Esophagus muscularis mucosa (tissue), 4 donors: ENCODE measurements around the gene WDR70. TPM values are rescaled to one million over a fixed set of nuclear protein-coding genes. Genes with fewer than 3 reads are reported as not detected.

ENCODE experiments used
- DNase-seq: peaks from one replicate; pipeline ENCODE4 v3.0.0-alpha.2; 2017; ENCODE audit errors: extremely low spot score
- H3K27ac ChIP-seq, 4 donors: fragments of 200-600 bp; sonication (generic); replicated peaks in 1 of 4; 1 replicate in 3 of 4; 2 replicates in 1 of 4; pipeline ENCODE4 v1.5.1; 2016 to 2019; ENCODE audit warnings: mild to moderate bottlenecking in 1 of 4
- H3K27me3 ChIP-seq, 4 donors: fragments of 200-600 bp; sonication (generic); one replicate each; pipeline versions ENCODE4 v1.5.1 to v1.6.0; 2016 to 2019
- H3K36me3 ChIP-seq, 4 donors: fragments of 200-600 bp; sonication (generic); one replicate each; pipeline ENCODE4 v1.5.1; 2016 to 2019
- H3K4me1 ChIP-seq, 4 donors: fragments of 200-600 bp; sonication (generic); one replicate each; pipeline ENCODE4 v1.5.1; 2016 to 2019
- H3K4me3 ChIP-seq, 4 donors: fragments of 200-600 bp; sonication (generic); 1 replicate in 2 of 4; 2 replicates in 2 of 4; pipeline ENCODE4 v1.5.1; 2016 to 2019; ENCODE audit warnings: mild to moderate bottlenecking in 4 of 4, moderate library complexity in 1 of 4
- H3K9me3 ChIP-seq, 4 donors: fragments of 200-600 bp; sonication (generic); 1 replicate in 3 of 4; 2 replicates in 1 of 4; pipeline ENCODE4 v1.5.1; 2016 to 2019
- CTCF ChIP-seq, 3 experiments: fragments of 200-600 bp in 2 of 3; fragments of 450-650 bp in 1 of 3; sonication (generic) in 2 of 3; IDR thresholded peaks; one replicate each; pipeline ENCODE4 v1.5.1; 2017 to 2019; ENCODE audit warnings: antibody characterized with exemption in 3 of 3, mild to moderate bottlenecking in 2 of 3, moderate library complexity in 1 of 3
- EP300 ChIP-seq: sonication (generic); formaldehyde crosslinking; IDR thresholded peaks from one replicate; pipeline ENCODE4 v1.6.1; 2017; ENCODE audit warnings: antibody characterized with exemption
- POLR2A ChIP-seq: fragments of 450-650 bp; IDR thresholded peaks from one replicate; pipeline ENCODE4 v1.6.1; 2017; ENCODE audit warnings: antibody characterized with exemption, moderate library complexity, mild to moderate bottlenecking, low read depth
- POLR2AphosphoS5 ChIP-seq, 2 donors: sonication (generic); formaldehyde crosslinking; IDR thresholded peaks; one replicate each; pipeline ENCODE4 v1.6.1; 2017; ENCODE audit warnings: antibody characterized with exemption in 2 of 2
- WGBS: methylation state at CpG from one replicate; pipeline ENCODE4 v1.1.5; 2018; 5-methylcytosine and 5-hydroxymethylcytosine counted together
- intact Hi-C: fragments of 100-400 bp; cut with DNase I; formaldehyde crosslinking; loops from one replicate; pipeline ENCODE4 v1.15.1; 2023
- total RNA-seq, 4 donors: library from RNA; depleted of rRNA; stranded (reverse); fragments of >200 nt; gene quantifications; one replicate each; pipeline versions ENCODE4 v1.1.0 to v1.2.1, GENCODE V29; 2016

Gene WDR70
- total RNA-seq, 4 donors from 2014 or later, result 15.6 to 24.1 (median 19.6) TPM

DNA sequence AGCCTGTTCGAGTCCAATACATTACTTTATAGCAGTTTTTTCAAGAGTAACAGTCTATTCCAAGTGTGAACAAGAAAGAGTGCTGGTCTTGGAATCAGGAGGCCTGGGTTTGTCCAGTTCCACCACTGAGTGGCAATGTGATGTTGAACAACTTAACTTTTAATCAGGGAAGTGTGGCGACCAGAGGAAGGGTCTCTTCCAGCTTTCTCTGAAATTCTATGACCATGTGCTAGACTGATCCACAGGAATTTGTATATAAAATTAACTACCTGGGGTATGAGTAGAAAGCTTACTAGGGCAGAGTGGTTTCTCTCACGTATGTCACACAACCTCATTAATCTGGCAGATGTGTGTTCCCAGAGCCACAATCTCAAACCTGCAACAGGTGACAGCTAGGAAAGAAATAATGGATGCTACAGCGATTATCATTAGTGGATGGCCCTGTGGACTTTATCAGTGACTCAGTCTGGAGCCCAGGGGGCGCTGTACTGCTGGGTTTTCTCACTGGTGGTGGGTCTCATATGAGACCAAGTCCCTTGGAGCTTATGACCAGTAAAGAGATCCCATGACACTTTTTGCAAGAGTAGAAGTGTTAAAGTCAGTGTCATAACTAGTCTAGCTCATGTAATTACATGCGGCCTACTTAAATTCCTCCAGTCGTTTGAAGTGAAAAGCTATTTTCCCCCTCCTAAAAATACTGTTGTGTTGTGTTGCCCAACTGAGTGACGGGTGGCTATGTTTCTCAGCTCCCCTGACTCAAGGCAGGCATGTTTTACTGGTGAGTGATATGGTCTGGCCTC, 344.2 kb downstream of the WDR70 start:
- WGBS, result 80% methylated on average over 8 of the region's 8 CpGs
- intact Hi-C loops, result no loop called here

GRCh38 chr5:37724395-37725125, 345.4 kb downstream of the WDR70 start:
- TF ChIP-seq POLR2A (no peak), CTCF (IDR thresholded peaks at IDR 0.05) (no peak), EP300 (no peak), POLR2AphosphoS5 (IDR thresholded peaks at IDR 0.05) (no peak)
- intact Hi-C loops, result no loop called here
- H3K27me3 ChIP-seq, result no peaks in the 10 kb centered on the region
- no peaks in the 10 kb centered on the region for H3K4me1 ChIP-seq
- 83% methylated on average over 8 of the region's 8 CpGs for WGBS
- no peak overlapping the region for H3K4me3 ChIP-seq
- no peaks in the 10 kb centered on the region for H3K9me3 ChIP-seq
- no peak for DNase-seq
- H3K27ac ChIP-seq, result no peak overlapping the region
- H3K36me3 ChIP-seq, result peaks cover 11 to 54% (median 31%) of the 10 kb centered on the region in 4 donors

More for the DNA sequence above, 344.2 kb downstream of the WDR70 start:
- H3K9me3 ChIP-seq, result no peaks in the 10 kb centered on the region
- no peak overlapping the region for H3K4me3 ChIP-seq
- H3K4me1 ChIP-seq, result peaks cover 0 to 6% (median 4%) of the 10 kb centered on the region in 4 donors
- H3K36me3 ChIP-seq, result peaks cover 9 to 42% (median 27%) of the 10 kb centered on the region in 4 donors
- no peaks in the 10 kb centered on the region for H3K27me3 ChIP-seq
- peak in 1 of 3 experiments; percentile 33 for TF ChIP-seq CTCF (IDR thresholded peaks at IDR 0.05)
- no peak for TF ChIP-seq POLR2A
- no peak for TF ChIP-seq EP300
- no peak for TF ChIP-seq POLR2AphosphoS5 (IDR thresholded peaks at IDR 0.05)
- no peak for DNase-seq
- H3K27ac ChIP-seq, result no peak overlapping the region

GRCh38 chr5:37725185-37725584, 346.1 kb downstream of the WDR70 start:
- no peaks in the 10 kb centered on the region for H3K4me1 ChIP-seq
- H3K36me3 ChIP-seq, result peaks cover 11 to 57% (median 33%) of the 10 kb centered on the region in 4 donors
- H3K9me3 ChIP-seq, result no peaks in the 10 kb centered on the region
- no peak overlapping the region for H3K27ac ChIP-seq
- no peaks in the 10 kb centered on the region for H3K27me3 ChIP-seq
- no peak for TF ChIP-seq POLR2A
- TF ChIP-seq CTCF (IDR thresholded peaks at IDR 0.05), result no peak
- no peak for TF ChIP-seq POLR2AphosphoS5 (IDR thresholded peaks at IDR 0.05)
- no peak for TF ChIP-seq EP300
- intact Hi-C loops, result no loop called here
- H3K4me3 ChIP-seq, result no peak overlapping the region
- no peak for DNase-seq
- WGBS, result 89% methylated on average over 2 of the region's 2 CpGs

- intact Hi-C loops, result no loop called here
- Histone ChIP-seq H3K27me3 (no peaks in the 10 kb centered on the region), H3K4me1 (no peaks in the 10 kb centered on the region), H3K36me3 (peaks cover 11 to 56% (median 28%) of the 10 kb centered on the region in 4 donors), H3K27ac (no peak overlapping the region), H3K4me3 (no peak overlapping the region), H3K9me3 (no peaks in the 10 kb centered on the region)
- WGBS, result 95% methylated on average over 3 of the region's 3 CpGs
- DNase-seq, result no peak
- TF ChIP-seq EP300 (no peak), POLR2A (no peak), CTCF (IDR thresholded peaks at IDR 0.05) (no peak), POLR2AphosphoS5 (IDR thresholded peaks at IDR 0.05) (no peak)
These were observed 348.1 kb downstream of the WDR70 start for GRCh38 chr5:37727238-37727637.
